Activated CD4-positive, alpha-beta memory T cell treated with anti-CD3 and anti-CD28 coated beads for 36 hours (primary cell): Measurements from ENCODE around the gene L3HYPDH. TPM values are rescaled to one million over a fixed set of nuclear protein-coding genes. Genes with fewer than 3 reads are reported as not detected.

ENCODE experiments used
- CTCF ChIA-PET: fragments of 350-600 bp; sonication (Branson Sonifier 250); formaldehyde crosslinking; loops from one replicate; lab custom pipeline; 2021; ENCODE audit warnings: antibody characterized with exemption, inconsistent platforms; lab: Charles Lee
- POLR2A ChIA-PET: fragments of 350-600 bp; sonication (Branson Sonifier 250); formaldehyde crosslinking; loops from one replicate; lab custom pipeline; 2021; ENCODE audit warnings: antibody characterized with exemption; lab: Charles Lee
- DNase-seq: peaks from one replicate; pipeline ENCODE4 v3.0.0-alpha.2; 2020
- H3K27ac Mint-ChIP-seq: one replicate; pipeline ENCODE4 v1.8.0; 2021; ENCODE audit warnings: mixed read lengths
- H3K27me3 Mint-ChIP-seq: one replicate; pipeline ENCODE4 v1.8.0; 2021; ENCODE audit warnings: mixed read lengths
- H3K36me3 Mint-ChIP-seq: one replicate; pipeline ENCODE4 v1.8.0; 2021; ENCODE audit warnings: mixed read lengths
- H3K4me1 Mint-ChIP-seq: one replicate; pipeline ENCODE4 v1.8.0; 2021; ENCODE audit warnings: low read depth, mixed read lengths
- H3K4me3 Mint-ChIP-seq: one replicate; pipeline ENCODE4 v1.8.0; 2021; ENCODE audit warnings: mild to moderate bottlenecking, mixed read lengths
- H3K9me3 Mint-ChIP-seq: one replicate; pipeline ENCODE4 v1.8.0; 2021; ENCODE audit warnings: mixed read lengths
- intact Hi-C: fragments of 100-400 bp; cut with micrococcal nuclease; formaldehyde crosslinking; loops from one replicate; pipeline ENCODE4 v1.15.1; 2023
- total RNA-seq, 2 experiments: library from RNA; stranded (reverse); gene quantifications; one replicate each; pipeline ENCODE4 v1.2.3, GENCODE V29; 2021

Gene L3HYPDH
- total RNA-seq, 2 experiments from 2014 or later, result 7.8 to 7.9 TPM

DNA sequence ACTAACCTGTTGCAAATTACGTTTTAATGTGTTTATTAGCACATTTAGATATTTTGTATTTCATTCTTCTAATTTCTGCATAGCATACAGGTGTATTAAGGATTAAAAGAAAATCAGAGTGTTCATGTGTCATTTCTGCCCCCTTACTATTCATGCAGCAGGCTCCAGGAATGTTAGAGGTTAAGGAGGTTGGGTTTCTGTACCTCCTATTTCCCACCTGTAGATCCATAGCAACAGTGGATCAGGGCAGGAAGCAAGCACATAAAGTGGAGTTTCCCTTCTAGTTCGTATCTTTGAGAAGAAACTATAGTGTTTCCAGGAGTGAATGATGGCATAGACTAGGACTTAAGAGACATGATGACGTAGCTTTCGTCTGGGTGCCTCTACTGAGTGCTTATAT is 19.0 kb upstream of the L3HYPDH start:
- CTCF ChIA-PET, result interaction anchor here (0.5 kb wide), 1 partner anchor 197 kb away, joined by 3 read pairs; no protein-coding TSS in a partner anchor
- no peak for DNase-seq
- POLR2A ChIA-PET, result no interaction called here
- H3K36me3 Mint-ChIP-seq, result peaks cover 8% of the 10 kb centered on the region
- no peaks in the 10 kb centered on the region for H3K9me3 Mint-ChIP-seq
- no peaks in the 10 kb centered on the region for H3K27me3 Mint-ChIP-seq
- H3K4me1 Mint-ChIP-seq, result peaks cover 9% of the 10 kb centered on the region
- no peak overlapping the region for H3K4me3 Mint-ChIP-seq
- intact Hi-C loops, result no loop called here
- no peak overlapping the region for H3K27ac Mint-ChIP-seq

GRCh38 chr14:59500732-59501131 is 16.5 kb upstream of the L3HYPDH start:
- ChIA-PET POLR2A (no interaction called here), CTCF (interaction anchor here (1.7 kb wide), 1 partner anchor 76 kb away, joined by 5 read pairs; the partner anchor contains the start of gene CCDC175)
- H3K4me3 Mint-ChIP-seq, result no peak overlapping the region
- no peaks in the 10 kb centered on the region for H3K27me3 Mint-ChIP-seq
- peaks cover 17% of the 10 kb centered on the region for H3K36me3 Mint-ChIP-seq
- H3K27ac Mint-ChIP-seq, result no peak overlapping the region
- no peak for DNase-seq
- intact Hi-C loops, result no loop called here
- peaks cover 9% of the 10 kb centered on the region for H3K4me1 Mint-ChIP-seq
- H3K9me3 Mint-ChIP-seq, result no peaks in the 10 kb centered on the region

DNA sequence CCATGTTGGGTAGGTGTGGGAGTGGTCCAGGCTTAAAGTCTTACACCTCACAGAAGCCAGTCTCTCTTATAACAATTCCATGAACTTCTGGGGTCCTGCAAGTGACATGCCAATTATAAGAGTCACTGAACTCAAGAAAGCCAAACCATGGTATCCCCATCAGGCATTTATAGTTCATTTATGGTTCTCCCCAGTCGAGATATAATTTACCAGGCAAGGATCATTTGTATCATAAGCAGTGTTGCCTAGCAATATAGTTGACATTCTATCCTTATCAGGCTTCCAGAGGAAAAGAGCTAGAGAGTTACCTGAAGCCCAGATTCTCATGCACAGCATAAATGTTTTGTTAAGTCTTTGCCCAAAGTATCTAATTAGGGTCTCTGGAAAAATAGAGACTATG is 8.2 kb upstream of the L3HYPDH start:
- no peaks in the 10 kb centered on the region for H3K9me3 Mint-ChIP-seq
- intact Hi-C loops, result no loop called here
- H3K4me3 Mint-ChIP-seq, result no peak overlapping the region
- POLR2A ChIA-PET, result no interaction called here
- H3K27ac Mint-ChIP-seq, result no peak overlapping the region
- no peaks in the 10 kb centered on the region for H3K27me3 Mint-ChIP-seq
- H3K4me1 Mint-ChIP-seq, result peaks cover 20% of the 10 kb centered on the region
- peaks cover 57% of the 10 kb centered on the region for H3K36me3 Mint-ChIP-seq
- no peak for DNase-seq
- CTCF ChIA-PET, result no interaction called here

DNA sequence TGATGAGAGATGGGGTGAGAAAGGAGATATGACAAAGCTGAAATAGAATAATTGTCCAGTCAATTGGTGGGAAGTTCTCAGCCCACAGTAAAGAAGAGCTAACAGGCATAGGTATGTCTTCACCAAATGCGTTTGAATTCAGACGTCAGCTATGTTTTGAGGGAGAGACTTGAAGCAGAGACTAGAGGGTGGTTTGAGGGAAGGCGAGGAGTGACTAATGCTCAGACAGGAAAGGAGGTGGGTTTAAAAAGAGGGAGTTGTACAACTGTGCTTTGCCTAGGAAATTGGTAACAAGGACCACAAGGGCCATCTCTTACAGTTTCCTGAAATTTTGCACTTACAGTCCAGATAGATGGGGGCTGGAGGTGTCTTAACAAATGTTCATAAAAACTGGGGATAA is 6.5 kb upstream of the L3HYPDH start:
- Mint-ChIP-seq H3K27ac (no peak overlapping the region), H3K4me1 (peaks cover 28% of the 10 kb centered on the region), H3K4me3 (no peak overlapping the region), H3K27me3 (no peaks in the 10 kb centered on the region), H3K9me3 (no peaks in the 10 kb centered on the region), H3K36me3 (peaks cover 51% of the 10 kb centered on the region)
- DNase-seq, result no peak
- CTCF ChIA-PET, result no interaction called here
- intact Hi-C loops, result no loop called here
- POLR2A ChIA-PET, result no interaction called here

DNA sequence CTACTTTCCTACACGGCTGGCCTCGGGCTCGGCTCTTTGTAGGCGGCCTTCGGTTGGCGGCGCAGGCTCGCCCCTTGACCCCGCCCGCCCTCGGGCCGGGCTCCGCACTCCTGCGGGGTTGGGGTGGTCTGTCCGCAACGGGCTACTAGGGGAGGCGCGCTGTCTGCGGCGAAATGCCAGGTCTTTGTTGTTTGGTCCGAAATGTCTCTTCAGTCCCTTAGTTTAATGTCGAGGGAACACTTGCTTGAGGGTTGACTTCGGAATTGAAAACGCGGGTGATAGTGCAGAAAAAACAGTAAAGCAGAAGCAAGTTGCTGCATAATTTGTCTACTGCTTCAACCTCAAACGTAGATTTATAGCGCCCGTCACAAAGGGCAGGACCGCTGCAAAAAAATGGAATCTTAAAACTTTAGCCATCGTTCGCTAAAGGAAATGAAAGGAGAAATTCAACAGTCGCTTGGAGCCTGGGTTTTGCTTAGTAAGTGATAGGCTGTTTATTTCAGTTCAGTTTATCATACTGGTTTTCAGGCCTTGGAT is 499 bp upstream of the L3HYPDH start:
- peak overlapping the region; percentile 86 for H3K27ac Mint-ChIP-seq
- intact Hi-C loops, result loop anchor here (1.0 to 10.0 kb wide), 6 partner anchors 19 to 760 kb away; partner anchors contain the start of genes DAAM1, DHRS7, GPR135 and PCNX4
- no peak for DNase-seq
- peak overlapping the region; percentile 92 for H3K4me3 Mint-ChIP-seq
- no peaks in the 10 kb centered on the region for H3K9me3 Mint-ChIP-seq
- no peaks in the 10 kb centered on the region for H3K27me3 Mint-ChIP-seq
- H3K4me1 Mint-ChIP-seq, result peaks cover 58% of the 10 kb centered on the region
- H3K36me3 Mint-ChIP-seq, result peaks cover 18% of the 10 kb centered on the region
- POLR2A ChIA-PET, result interaction anchor here (0.9 to 1.9 kb wide), 7 partner anchors 10 to 1057 kb away, joined by 4 to 23 read pairs (median 7); partner anchors contain the start of genes DAAM1, GPR135, KIAA0586 and PPM1A
- CTCF ChIA-PET, result interaction anchor here (0.9 to 2.6 kb wide), 9 partner anchors 11 to 360 kb away, joined by 3 to 17 read pairs (median 5); partner anchors contain the start of genes CCDC175, DAAM1 and GPR135

- POLR2A ChIA-PET, result interaction anchor here (1.0 to 1.9 kb wide), 7 partner anchors 9 to 1056 kb away, joined by 3 to 23 read pairs (median 7); partner anchors contain the start of genes CCDC175, DAAM1, GPR135 and KIAA0586
Measured at GRCh38 chr14:59483363-59483762, 845 bp downstream of the L3HYPDH start.

DNA sequence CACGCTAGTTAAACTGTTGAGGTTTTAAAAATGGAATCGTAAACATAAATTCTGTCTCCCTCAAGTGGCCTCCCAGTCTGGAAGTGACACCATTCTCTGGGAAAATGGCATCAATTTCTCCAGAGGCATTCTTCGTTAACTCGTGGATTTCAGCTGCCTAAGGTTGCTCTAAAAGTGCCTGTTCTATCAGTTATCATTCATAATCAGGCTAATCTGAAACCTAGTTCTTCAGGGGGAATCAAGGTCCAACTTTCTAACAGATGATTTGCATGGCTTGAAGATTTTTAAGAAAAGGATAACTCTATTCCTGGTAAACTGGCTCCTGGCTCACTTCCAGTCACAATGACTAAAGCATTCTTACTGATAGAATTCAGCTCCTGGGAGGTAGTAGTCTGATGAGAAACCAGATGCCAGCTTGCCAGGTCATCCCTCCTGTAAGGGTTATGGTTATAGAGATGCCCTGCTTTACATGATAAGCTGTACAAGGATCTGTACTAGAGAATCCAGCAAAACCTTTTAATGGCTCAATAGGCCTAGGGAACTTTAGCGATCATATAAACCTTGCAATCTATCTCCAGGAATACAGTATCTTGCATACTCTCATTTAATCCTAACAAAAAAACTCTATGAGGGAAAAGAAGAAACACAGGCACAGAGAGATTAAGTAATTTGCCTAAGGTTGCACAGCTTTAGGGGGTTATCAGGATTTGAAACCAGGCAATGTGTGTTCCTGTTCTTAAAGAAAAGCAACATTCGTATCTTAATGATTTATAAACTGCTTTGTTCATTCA is 1.5 kb downstream of the L3HYPDH start:
- Mint-ChIP-seq H3K27me3 (no peaks in the 10 kb centered on the region), H3K36me3 (peaks cover 11% of the 10 kb centered on the region), H3K27ac (no peak overlapping the region), H3K4me3 (peak overlapping the region; percentile 92), H3K9me3 (no peaks in the 10 kb centered on the region), H3K4me1 (peaks cover 50% of the 10 kb centered on the region)
- intact Hi-C loops, result loop anchor here (2.0 to 10.0 kb wide), 4 partner anchors 482 to 1054 kb away; partner anchors contain the start of genes DHRS7 and PPM1A
- CTCF ChIA-PET, result interaction anchor here (1.0 to 2.6 kb wide), 3 partner anchors 18 to 294 kb away, joined by 3 to 17 read pairs (median 6); partner anchors contain the start of genes DAAM1 and GPR135
- POLR2A ChIA-PET, result interaction anchor here (1.0 to 1.9 kb wide), 3 partner anchors 19 to 293 kb away, joined by 3 to 23 read pairs (median 16); partner anchors contain the start of genes CCDC175, DAAM1 and GPR135
- no peak for DNase-seq

More at GRCh38 chr14:59483363-59483762, 845 bp downstream of the L3HYPDH start:
- Mint-ChIP-seq H3K27ac (no peak overlapping the region), H3K4me1 (peaks cover 52% of the 10 kb centered on the region), H3K4me3 (peak overlapping the region; percentile 92), H3K36me3 (peaks cover 12% of the 10 kb centered on the region), H3K27me3 (no peaks in the 10 kb centered on the region), H3K9me3 (no peaks in the 10 kb centered on the region)
- intact Hi-C loops, result loop anchor here (2.0 to 10.0 kb wide), 4 partner anchors 481 to 1055 kb away; partner anchors contain the start of genes DHRS7 and PPM1A
- DNase-seq, result no peak
- CTCF ChIA-PET, result interaction anchor here (1.0 to 2.6 kb wide), 6 partner anchors 13 to 358 kb away, joined by 3 to 17 read pairs (median 6); partner anchors contain the start of genes CCDC175, DAAM1 and GPR135

- CTCF ChIA-PET, result interaction anchor here (2.6 kb wide), 1 partner anchor 18 kb away, joined by 17 read pairs; the partner anchor contains the start of gene GPR135
Measured at GRCh38 chr14:59481871-59482540, 2.2 kb downstream of the L3HYPDH start.

GRCh38 chr14:59481407-59481806 is 2.8 kb downstream of the L3HYPDH start:
- Mint-ChIP-seq H3K36me3 (peaks cover 9% of the 10 kb centered on the region), H3K4me3 (no peak overlapping the region)
- POLR2A ChIA-PET, result no interaction called here

More at GRCh38 chr14:59481871-59482540, 2.2 kb downstream of the L3HYPDH start:
- peaks cover 47% of the 10 kb centered on the region for H3K4me1 Mint-ChIP-seq
- no peak for DNase-seq
- H3K4me3 Mint-ChIP-seq, result peak overlapping the region; percentile 92
- POLR2A ChIA-PET, result no interaction called here
- H3K27me3 Mint-ChIP-seq, result no peaks in the 10 kb centered on the region
- H3K9me3 Mint-ChIP-seq, result no peaks in the 10 kb centered on the region
- H3K36me3 Mint-ChIP-seq, result peaks cover 9% of the 10 kb centered on the region
- intact Hi-C loops, result loop anchor here (2.0 to 10.0 kb wide), 4 partner anchors 483 to 1053 kb away; partner anchors contain the start of genes DHRS7 and PPM1A
- H3K27ac Mint-ChIP-seq, result no peak overlapping the region

GRCh38 chr14:59480166-59480565 is 4.0 kb downstream of the L3HYPDH start:
- intact Hi-C loops, result loop anchor here (10.0 kb wide), 3 partner anchors 485 to 765 kb away; partner anchors contain the start of genes DHRS7 and PPM1A
- DNase-seq, result no peak
- no peak overlapping the region for H3K4me3 Mint-ChIP-seq
- H3K27me3 Mint-ChIP-seq, result no peaks in the 10 kb centered on the region
- H3K4me1 Mint-ChIP-seq, result peaks cover 34% of the 10 kb centered on the region
- POLR2A ChIA-PET, result no interaction called here
- no peaks in the 10 kb centered on the region for H3K9me3 Mint-ChIP-seq
- CTCF ChIA-PET, result interaction anchor here (1.0 kb wide), 1 partner anchor 97 kb away, joined by 3 read pairs; no protein-coding TSS in a partner anchor
- H3K36me3 Mint-ChIP-seq, result peaks cover 9% of the 10 kb centered on the region
- H3K27ac Mint-ChIP-seq, result no peak overlapping the region

More at GRCh38 chr14:59481407-59481806, 2.8 kb downstream of the L3HYPDH start:
- no peak for DNase-seq
- Mint-ChIP-seq H3K9me3 (no peaks in the 10 kb centered on the region), H3K27me3 (no peaks in the 10 kb centered on the region), H3K27ac (no peak overlapping the region), H3K4me1 (peaks cover 45% of the 10 kb centered on the region)
- CTCF ChIA-PET, result no interaction called here
- intact Hi-C loops, result loop anchor here (10.0 kb wide), 3 partner anchors 483 to 763 kb away; partner anchors contain the start of genes DHRS7 and PPM1A

GRCh38 chr14:59478540-59478939 is 5.7 kb downstream of the L3HYPDH start:
- ChIA-PET CTCF (no interaction called here), POLR2A (no interaction called here)
- no peak for DNase-seq
- Mint-ChIP-seq H3K27ac (no peak overlapping the region), H3K36me3 (peaks cover 9% of the 10 kb centered on the region), H3K9me3 (no peaks in the 10 kb centered on the region), H3K4me1 (peaks cover 33% of the 10 kb centered on the region), H3K27me3 (no peaks in the 10 kb centered on the region), H3K4me3 (no peak overlapping the region)
- intact Hi-C loops, result no loop called here
